SKM-1 treated with dmso at 0.1 percent for 144 hours (cell line): ENCODE measurements around the gene CLSTN3.
A peak's percentile ranks its signal among the peaks of the same experiment; 100 is the strongest.
"Not testable (repeated sequence)": the region's sequence is repeated elsewhere in the genome, so short reads cannot be mapped to it uniquely, and the experiment has no call there.

Experiments used
- DNase-seq: peaks from one replicate; lab custom pipeline; 2025; ENCODE audit not compliant: unreplicated experiment; lab: John Stamatoyannopoulos, UW

Gene CLSTN3

GRCh38 chr12:7103837-7104584 lies 26.2 kb upstream of the CLSTN3 start:
- no peak for DNase-seq

GRCh38 chr12:7106082-7106481 lies 24.1 kb upstream of the CLSTN3 start:
- no peak for DNase-seq

- DNase-seq: not testable (repeated sequence)
Observed at GRCh38 chr12:7107181-7107580, 23.0 kb upstream of the CLSTN3 start.

DNA sequence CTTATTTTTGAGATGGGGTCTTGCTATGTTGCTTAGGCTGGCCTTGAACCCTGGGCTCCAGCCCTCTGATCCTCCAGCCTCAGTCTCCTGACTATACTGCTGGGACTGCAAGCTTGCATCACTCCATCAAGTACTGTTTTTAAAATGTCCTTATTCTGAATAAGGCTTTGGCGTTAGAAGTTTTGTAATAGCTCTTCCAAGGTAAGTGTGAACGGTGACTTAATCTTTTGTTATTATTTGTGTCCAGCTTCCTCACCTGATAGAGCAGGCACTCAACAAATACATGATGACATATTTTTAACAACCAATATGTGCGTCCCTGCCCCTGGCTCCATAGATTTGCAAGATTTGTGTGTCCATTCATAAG lies 22.6 kb upstream of the CLSTN3 start:
- DNase-seq: no peak

DNA sequence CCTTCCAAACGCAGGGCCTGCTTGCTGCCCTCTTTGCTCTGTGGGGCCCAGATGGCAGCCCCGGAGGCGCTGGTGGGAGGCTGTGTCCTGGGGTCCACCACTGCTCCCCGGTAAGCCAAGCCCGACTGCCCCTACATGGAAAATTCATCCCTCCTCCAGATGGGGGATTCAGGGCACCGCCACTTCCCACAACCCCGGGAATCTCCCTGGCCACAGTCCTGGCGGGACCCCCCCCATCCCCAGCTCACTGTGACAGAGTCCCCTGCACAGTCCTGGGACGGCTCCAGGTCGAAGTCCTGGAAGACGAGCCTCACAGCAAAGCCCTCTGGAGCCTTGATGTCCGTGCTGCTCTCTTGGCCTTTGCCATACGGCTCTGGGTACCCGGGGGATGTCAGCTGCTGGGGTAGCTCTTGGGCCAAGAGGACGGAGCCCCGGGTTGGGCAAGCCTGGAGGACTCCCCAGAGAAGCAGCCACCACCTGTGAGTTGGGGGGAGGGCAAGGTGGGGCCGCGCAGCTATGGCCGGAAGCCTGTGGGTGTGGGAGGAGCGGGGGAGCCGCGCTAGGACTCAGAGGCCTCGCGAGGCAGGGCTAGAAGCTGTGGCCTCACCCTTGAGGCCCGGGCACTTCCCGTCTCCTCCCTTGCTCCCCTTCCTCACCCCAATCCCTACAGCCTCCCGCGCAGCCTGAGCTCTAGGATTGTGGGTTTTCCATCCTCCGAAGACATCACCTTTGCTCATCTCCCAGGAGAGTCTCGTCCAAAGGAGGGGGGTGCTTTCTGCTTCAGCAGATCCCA lies 22.0 kb upstream of the CLSTN3 start:
- DNase-seq: peak; percentile 60

GRCh38 chr12:7108796-7109571 lies 21.2 kb upstream of the CLSTN3 start, which contains the start of gene C1RL:
C1RL (minus strand) TSS chr12:7109214; CDS start chr12:7109180, 34 bp downstream.
- peak; percentile 64 for DNase-seq

DNA sequence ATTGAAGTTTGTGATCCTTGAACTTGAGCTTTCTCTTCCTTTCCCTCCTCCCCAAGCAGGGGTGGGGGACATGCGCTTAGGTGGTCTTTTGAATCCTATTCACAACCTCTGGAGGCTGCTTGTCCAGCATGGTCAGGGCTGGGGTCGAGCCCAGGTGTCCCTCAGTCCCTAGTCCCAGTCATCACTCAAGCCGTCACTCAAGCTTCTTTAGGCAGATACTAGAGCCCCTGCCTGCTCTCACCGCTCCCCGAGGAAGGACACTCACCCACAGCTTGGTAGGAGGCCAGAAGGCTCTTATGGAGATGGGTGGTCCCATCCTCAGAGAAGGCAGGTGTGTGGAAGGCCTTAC lies 20.6 kb upstream of the CLSTN3 start:
- no peak for DNase-seq

DNA sequence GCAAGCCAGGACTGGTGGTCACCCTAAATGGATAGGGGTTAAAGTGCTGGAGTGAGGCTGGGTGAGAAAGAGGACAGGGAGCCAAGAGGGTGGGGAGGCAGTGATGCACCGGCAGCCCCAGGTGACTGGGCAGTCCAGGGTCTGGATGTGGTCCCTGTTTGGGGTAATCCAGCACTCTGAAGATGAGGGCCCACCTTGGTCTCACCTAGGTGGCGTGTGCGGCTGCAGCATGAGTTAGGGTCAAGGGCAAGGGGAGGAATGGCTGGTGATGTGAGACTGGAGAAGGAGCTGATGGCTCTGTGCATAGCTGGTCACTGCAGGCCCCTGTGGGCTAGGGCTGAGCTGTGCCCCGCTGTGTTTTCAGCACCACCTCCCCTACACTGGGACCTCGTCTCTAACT lies 19.5 kb upstream of the CLSTN3 start:
- DNase-seq: no peak

- no peak for DNase-seq
Observed at GRCh38 chr12:7112041-7112440, 18.1 kb upstream of the CLSTN3 start.

DNA sequence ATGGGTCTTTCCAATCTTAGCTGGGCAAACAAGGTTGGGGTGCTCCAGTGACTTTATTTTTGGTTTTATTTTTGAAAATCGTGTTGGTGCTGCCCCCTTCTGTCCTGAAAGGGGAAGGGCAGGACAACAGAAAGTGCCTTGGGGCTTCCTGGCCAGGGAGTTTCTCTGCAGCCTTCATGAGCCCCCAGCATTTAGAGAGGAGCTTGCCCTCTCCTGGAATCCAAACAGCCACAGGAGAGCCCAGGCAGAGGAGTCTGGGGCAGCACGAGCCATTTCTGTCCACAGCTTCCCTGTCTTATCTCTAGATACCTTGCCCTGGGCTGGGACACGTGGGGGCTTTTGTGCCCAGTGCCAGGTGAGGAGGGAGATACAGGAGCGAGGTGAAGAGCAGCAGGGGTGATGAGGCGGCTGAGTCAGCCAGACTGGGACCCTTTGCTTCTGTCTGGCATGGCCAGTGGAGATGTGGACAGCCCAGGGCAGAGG lies 16.7 kb upstream of the CLSTN3 start:
- no peak for DNase-seq

DNA sequence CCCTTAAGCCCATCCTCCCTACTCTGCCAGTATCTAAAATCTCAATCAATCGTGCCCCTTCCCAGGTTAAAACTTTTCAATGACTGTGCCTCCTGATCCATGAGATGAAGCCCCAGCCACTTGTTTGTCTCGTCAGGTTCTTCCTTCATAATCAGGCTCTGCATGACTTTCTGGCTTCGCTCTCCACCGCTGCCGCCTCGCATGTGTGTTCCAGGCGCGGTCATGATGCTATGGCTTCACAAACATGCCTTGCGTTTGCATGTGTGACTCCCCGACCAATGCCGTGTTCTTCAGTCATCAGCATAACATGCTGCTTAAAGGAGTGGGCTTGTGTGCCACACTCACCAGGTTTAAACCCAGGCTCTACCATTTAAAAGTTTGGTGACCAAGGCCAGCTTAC lies 16.2 kb upstream of the CLSTN3 start:
- no peak for DNase-seq

DNA sequence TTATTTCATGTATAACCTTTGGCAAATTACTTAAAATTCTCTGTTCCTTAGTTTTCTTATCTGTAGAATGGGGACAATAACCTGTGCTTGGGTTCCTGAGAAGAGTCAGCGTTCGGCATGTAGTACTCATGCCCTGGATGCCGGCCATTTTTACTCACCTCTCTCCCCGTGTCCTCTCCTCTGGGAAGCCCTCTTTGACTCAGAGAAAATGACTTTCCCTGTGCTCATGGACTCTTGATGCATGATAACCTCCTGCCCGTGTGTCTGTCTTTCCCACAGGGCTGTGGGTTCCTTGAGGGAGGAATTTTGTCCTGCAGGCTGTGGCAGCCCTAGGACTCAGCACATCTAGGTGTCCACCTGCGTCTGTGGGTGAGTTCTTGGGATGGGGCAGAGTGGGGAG lies 15.3 kb upstream of the CLSTN3 start:
- DNase-seq: no peak

GRCh38 chr12:7116196-7116595 lies 14.0 kb upstream of the CLSTN3 start:
- DNase-seq: no peak

- no peak for DNase-seq
Observed at GRCh38 chr12:7116916-7117315, 13.3 kb upstream of the CLSTN3 start.

- no peak for DNase-seq
Observed at GRCh38 chr12:7117670-7118069, 12.5 kb upstream of the CLSTN3 start.

DNA sequence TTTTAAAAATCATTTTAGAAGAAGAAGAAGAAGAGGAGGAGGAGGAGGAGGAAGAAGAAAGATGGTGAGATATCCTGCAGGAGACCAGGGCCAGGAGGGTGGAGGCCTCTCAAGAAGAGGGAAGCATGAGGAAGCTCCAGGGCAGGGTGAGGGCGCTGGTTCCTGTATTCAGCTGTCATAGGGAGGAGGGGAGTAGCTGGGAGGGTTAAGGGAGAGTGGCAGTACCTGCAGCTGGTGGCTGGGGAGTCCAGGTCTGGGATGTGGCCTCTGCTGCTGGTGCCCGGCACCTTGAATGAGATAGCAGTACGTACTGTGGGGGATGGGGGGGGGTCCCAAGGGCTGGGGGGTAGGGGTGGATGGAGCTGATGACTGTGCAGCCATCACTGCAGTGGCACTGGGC lies 11.3 kb upstream of the CLSTN3 start:
- DNase-seq: no peak

DNA sequence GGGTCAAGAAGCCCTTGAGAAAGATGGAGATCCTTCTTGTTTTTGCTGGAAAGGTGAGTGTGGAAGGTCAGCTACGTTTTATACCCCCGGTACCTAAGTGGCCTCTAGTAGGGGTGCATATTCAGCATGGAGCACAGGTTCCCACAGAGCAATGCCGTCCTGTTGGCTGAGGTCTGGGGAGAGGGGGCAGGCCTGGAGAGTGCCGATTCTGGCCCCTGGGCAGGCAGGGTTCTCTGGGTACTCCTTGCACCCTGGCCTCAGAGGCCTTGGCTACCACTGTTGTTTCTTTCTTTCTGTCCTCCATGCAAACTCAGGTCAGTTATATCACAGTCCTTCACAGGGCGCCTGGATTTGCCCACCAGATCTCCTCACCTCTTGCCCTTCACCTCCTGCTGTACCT lies 10.0 kb upstream of the CLSTN3 start:
- DNase-seq: no peak

DNA sequence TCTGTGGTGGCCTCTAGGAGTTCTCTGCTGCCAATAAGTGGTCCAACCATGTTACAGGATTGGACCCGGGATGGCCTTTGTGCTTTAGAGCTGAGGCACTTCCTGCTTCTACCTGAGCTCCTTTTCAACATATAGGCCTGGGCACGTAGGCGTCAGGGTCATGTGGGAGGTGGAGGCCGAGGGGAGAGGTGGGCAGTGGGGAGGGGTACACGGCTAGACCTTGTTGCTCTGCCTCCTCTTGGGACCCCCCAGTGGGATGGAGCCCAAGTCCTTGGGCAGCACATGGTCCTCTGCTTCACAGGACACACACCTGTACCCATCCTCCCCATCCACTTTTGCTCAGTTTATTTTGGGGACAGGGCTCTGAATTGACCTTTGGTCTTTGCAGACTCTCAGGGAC lies 8.8 kb upstream of the CLSTN3 start:
- no peak for DNase-seq

- DNase-seq: no peak
Observed at GRCh38 chr12:7122811-7123769, 7.1 kb upstream of the CLSTN3 start.

DNA sequence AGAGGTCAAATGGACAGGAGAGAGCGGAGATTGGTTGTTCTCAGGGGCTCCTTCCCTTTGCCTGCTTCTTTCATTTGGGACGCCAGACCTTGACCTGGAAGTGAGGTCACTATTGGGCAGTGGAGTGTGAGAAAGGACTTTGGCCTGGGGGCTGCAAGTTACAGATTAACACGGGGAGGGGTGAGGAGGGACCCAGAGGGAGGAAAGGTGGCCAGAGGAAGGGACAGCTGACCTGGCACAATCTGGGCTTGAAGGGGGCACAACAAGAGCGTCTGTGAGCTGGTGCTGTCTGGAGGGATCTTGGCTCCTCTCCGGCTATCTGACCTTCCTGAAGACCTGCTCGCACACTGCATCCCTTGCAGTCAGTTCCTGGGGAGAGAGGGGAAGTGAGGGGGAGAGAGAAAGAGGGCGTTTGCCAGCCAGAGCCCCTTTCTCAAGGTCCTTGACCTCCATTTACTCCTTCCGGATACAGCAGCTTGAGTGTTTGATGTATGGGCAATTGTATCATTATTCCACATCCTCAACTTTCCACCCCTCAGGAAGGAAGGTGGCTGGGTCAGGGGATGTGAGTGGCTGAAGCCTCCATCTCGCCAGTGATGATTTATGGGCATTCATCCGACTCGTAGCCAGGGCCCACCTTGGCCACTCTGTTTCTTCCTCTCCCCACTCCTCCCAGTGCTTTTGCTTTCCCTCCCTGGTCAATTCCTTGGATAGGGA lies 6.2 kb upstream of the CLSTN3 start:
- DNase-seq: no peak
